ENCODE data around the gene SLC28A1.

GRCh38 chr15:84847382-84847781 is 37.1 kb upstream of the SLC28A1 start:
- TF ChIP-seq CTCF (IDR thresholded peaks at IDR 0.05) (no peak), POLR2AphosphoS5 (IDR thresholded peaks at IDR 0.05) (no peak), POLR2A (IDR thresholded peaks at IDR 0.05) (no peak)
